HepG2 (cell line): Measurements from ENCODE around the gene BRD1. TPM values are rescaled to one million over a fixed set of nuclear protein-coding genes. Genes with fewer than 3 reads are reported as not detected.

ENCODE experiments used
- ATAC-seq: fragments of 200-7000 bp; cut with Tn5 transposase; 3 replicates; pipeline ENCODE4 v1.9.1; 2020; ENCODE audit warnings: mild to moderate bottlenecking, moderate library complexity
- BruUV-seq: library from RNA; stranded (reverse); fragments of 400-500 nt; replicated peaks from 2 replicates; lab custom pipeline; 2021; lab: Mats Ljungman, UMichigan
- CTCF ChIA-PET: fragments of 300-600 bp; formaldehyde crosslinking; extraction: SDS; loops from one replicate; lab custom pipeline; 2021; ENCODE audit warnings: low total read pairs, inconsistent platforms, low intra/inter-chr PET ratio; lab: Yijun Ruan, JAX
- POLR2A ChIA-PET: fragments of 350-600 bp; sonication (Branson Sonifier 250); formaldehyde crosslinking; loops from one replicate; lab custom pipeline; 2020; ENCODE audit warnings: antibody characterized with exemption, inconsistent platforms; lab: Yijun Ruan, JAX
- DNase-seq: peaks from one replicate; pipeline ENCODE4 v3.0.0-alpha.2; 2015; ENCODE audit warnings: low spot score
- FAIRE-seq: peaks from 3 replicates; lab custom pipeline; 2011; peaks lifted over from hg19 to GRCh38; lab: Jason Lieb, UNC
- H2AFZ ChIP-seq: one replicate; pipeline ENCODE4 v1.6.1; 2011; ENCODE audit warnings: low read length, inconsistent platforms
- H3K27ac ChIP-seq: fragments of 300-600 bp; 3 replicates; pipeline ENCODE4 v1.8.0; 2011; ENCODE audit warnings: mixed run types, mild to moderate bottlenecking, mixed read lengths, low read length, inconsistent platforms; ENCODE audit not compliant: insufficient read depth; ENCODE audit errors: extremely low read length
- H3K27me3 ChIP-seq, 2 experiments: fragments of 200-600 bp in 1 of 2; 2 replicates in 1 of 2; 3 replicates in 1 of 2; pipeline versions ENCODE4 v1.6.0 to v1.8.0; 2011; ENCODE audit warnings: low read length in 2 of 2, mild to moderate bottlenecking in 2 of 2, moderate library complexity in 2 of 2, inconsistent platforms in 1 of 2; ENCODE audit not compliant: insufficient read depth in 2 of 2, control insufficient read depth in 1 of 2
- H3K36me3 ChIP-seq, 2 experiments: fragments of 200-600 bp in 1 of 2; replicated peaks in 1 of 2; 2 replicates in 1 of 2; 3 replicates in 1 of 2; pipeline versions ENCODE4 v1.5.1 to v1.8.0; 2011; ENCODE audit warnings: low read length in 2 of 2, inconsistent platforms in 1 of 2; ENCODE audit not compliant: insufficient read depth in 2 of 2, control insufficient read depth in 1 of 2
- H3K4me1 ChIP-seq: 2 replicates; pipeline ENCODE4 v1.5.1; 2012; ENCODE audit warnings: low read length, inconsistent platforms; ENCODE audit not compliant: insufficient read depth
- H3K4me2 ChIP-seq: 2 replicates; pipeline ENCODE4 v1.6.0; 2011; ENCODE audit warnings: low read depth, low read length, inconsistent platforms
- H3K4me3 ChIP-seq, 3 experiments: fragments of 200-600 bp in 1 of 3; sonication (generic), shearing (Covaris generic) in 1 of 3; replicated peaks in 1 of 3; 2 replicates each; pipeline ENCODE4 v1.5.1; 2011 to 2016; ENCODE audit warnings: low read length in 3 of 3, inconsistent platforms in 2 of 3, low read depth in 2 of 3, mild to moderate bottlenecking in 2 of 3, control low read depth in 1 of 3, mixed read lengths in 1 of 3; ENCODE audit not compliant: insufficient read depth in 1 of 3
- H3K79me2 ChIP-seq: one replicate; pipeline ENCODE4 v1.6.1; 2011; ENCODE audit warnings: low read length, inconsistent platforms; ENCODE audit not compliant: insufficient read depth
- H3K9ac ChIP-seq: 2 replicates; pipeline ENCODE4 v1.6.0; 2011; ENCODE audit warnings: mild to moderate bottlenecking, low read depth, low read length, inconsistent platforms; ENCODE audit not compliant: insufficient read depth
- H3K9me3 ChIP-seq: 2 replicates; pipeline ENCODE4 v1.5.1; 2012; ENCODE audit warnings: mild to moderate bottlenecking, low read length
- H4K20me1 ChIP-seq: 2 replicates; pipeline ENCODE4 v1.6.0; 2011; ENCODE audit warnings: inconsistent platforms, mild to moderate bottlenecking, low read length, moderate library complexity; ENCODE audit not compliant: insufficient read depth
- AGO2 ChIP-seq: fragments of 200-400 bp; formaldehyde crosslinking; optimal IDR thresholded peaks from 2 replicates; pipeline ENCODE3; 2017; ENCODE audit warnings: mild to moderate bottlenecking, low read depth, low read length, moderate library complexity
- CHD2 ChIP-seq: IDR thresholded peaks from 2 replicates; pipeline ENCODE4 v1.6.1; 2011; ENCODE audit warnings: low read depth, low read length, improper control_type of control experiment
- FIP1L1 ChIP-seq: fragments of 200-400 bp; formaldehyde crosslinking; IDR thresholded peaks from 2 replicates; pipeline ENCODE4 v1.6.1; 2018; ENCODE audit warnings: low read depth, mild to moderate bottlenecking, low read length, moderate library complexity, borderline replicate concordance; ENCODE audit not compliant: insufficient read depth
- MED8 ChIP-seq: sonication (generic); formaldehyde crosslinking; IDR thresholded peaks from 2 replicates; pipeline ENCODE4 v1.8.1; 2023; ENCODE audit warnings: mild to moderate bottlenecking, missing genetic modification reagents; ENCODE audit not compliant: insufficient replicate concordance
- RBFOX2 ChIP-seq: fragments of 200-400 bp; formaldehyde crosslinking; IDR thresholded peaks from 2 replicates; pipeline ENCODE4 v1.6.1; 2017; ENCODE audit warnings: low read depth, mild to moderate bottlenecking, low read length
- ZNF768 ChIP-seq: sonication (generic); formaldehyde crosslinking; IDR thresholded peaks from 2 replicates; pipeline ENCODE4 v1.4.0; 2020; ENCODE audit warnings: missing genetic modification reagents
- WGBS: methylation state at CpG from one replicate; pipeline ENCODE4 v1.1.6; 2017; ENCODE audit warnings: low lambda C conversion rate; 5-methylcytosine and 5-hydroxymethylcytosine counted together
- in situ Hi-C: cut with HindIII; loops from 2 replicates; pipeline ENCODE4 v1.10.0; 2017; ENCODE audit warnings: low pct_unique_long_range_greater_than_20kb; ENCODE audit not compliant: extremely low pct_ligation_motif_present
- intact Hi-C: fragments of 100-400 bp; cut with micrococcal nuclease; formaldehyde crosslinking; loops from one replicate; pipeline ENCODE4 v1.10.0; 2022; ENCODE audit not compliant: unreplicated experiment
- polyA plus RNA-seq, 8 experiments: library from polyadenylated mRNA; depleted of rRNA in 3 of 8; stranded (reverse) in 7 of 8; unstranded in 1 of 8; fragments of >200 nt; fragmentation: Illumina TruSeq in 4 of 8; extraction: Trizol in 4 of 8; gene quantifications; 2 replicates each; pipeline versions ENCODE4 v1.2.1 to v1.2.3, GENCODE V29; 2011 to 2016; ENCODE audit warnings: low read depth in 4 of 8, missing spikeins in 1 of 8, mixed read lengths in 1 of 8; ENCODE audit not compliant: insufficient read depth in 1 of 8
- total RNA-seq, 5 experiments: library from RNA; depleted of rRNA; stranded (reverse); fragments of >200 nt; fragmentation: Illumina TruSeq; extraction: Trizol; gene quantifications; 2 replicates each; pipeline ENCODE4 v1.2.3, GENCODE V29; 2016; ENCODE audit warnings: low read depth in 1 of 5
- TF ChIP-seq, protein P1 (sequence below): sonication (generic); formaldehyde crosslinking; IDR thresholded peaks from 2 replicates; pipeline ENCODE4 v1.4.0; 2020; ENCODE audit warnings: mild to moderate bottlenecking, missing genetic modification reagents
- TF ChIP-seq, protein P2 (sequence below): sonication (generic); formaldehyde crosslinking; IDR thresholded peaks from 2 replicates; pipeline ENCODE4 v1.8.1; 2023; ENCODE audit warnings: missing genetic modification reagents, mild to moderate bottlenecking, borderline replicate concordance

Gene BRD1
- total and polyA plus RNA-seq, 2 of the 13 experiments (the other 11 are each of a cell fraction or from before 2014, with no cell fraction given), result 5.1 to 12.0 TPM

DNA sequence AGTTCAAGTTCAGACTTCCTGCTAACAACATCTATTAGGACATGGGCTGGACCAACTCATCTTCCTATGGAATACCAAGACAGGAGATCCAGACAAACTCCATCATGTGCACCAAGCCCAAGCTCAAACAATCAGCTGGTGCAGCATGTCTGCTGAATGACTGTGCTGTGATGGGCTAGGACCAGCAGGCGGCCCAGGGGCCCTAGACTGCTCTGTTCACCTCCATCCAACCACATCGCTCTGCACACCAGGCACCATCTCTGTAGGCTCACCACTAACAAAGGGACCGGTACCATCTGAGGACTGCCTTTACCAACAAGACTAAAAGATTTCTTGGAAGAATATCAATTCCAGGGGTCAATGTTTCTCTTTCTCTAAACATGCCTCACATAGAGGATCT lies 10.3 kb downstream of the BRD1 start:
- 100% methylated on average over 3 of the region's 3 CpGs for WGBS
- in situ Hi-C loops (no loop called here), intact Hi-C loops (no loop called here)
- CTCF ChIA-PET, result no interaction called here
- H3K27me3 ChIP-seq, result no peaks in the 10 kb centered on the region
- H3K9ac ChIP-seq, result no peak overlapping the region
- H3K4me3 ChIP-seq, result no peak overlapping the region
- H3K9me3 ChIP-seq, result no peaks in the 10 kb centered on the region
- H3K4me2 ChIP-seq, result no peak overlapping the region
- peaks cover 23 to 75% of the 10 kb centered on the region in 2 experiments for H3K36me3 ChIP-seq
- DNase-seq (no peak), ATAC-seq (peak; percentile 40), FAIRE-seq (no peak)
- BruUV-seq, result no TSS peak
- POLR2A ChIA-PET, result no interaction called here
- peaks cover 17% of the 10 kb centered on the region; the same call in 1 of the 2 replicates for H3K4me1 ChIP-seq
- no peak overlapping the region for H3K27ac ChIP-seq
- H3K79me2 ChIP-seq, result peaks cover 87% of the 10 kb centered on the region
- H2AFZ ChIP-seq, result no peak overlapping the region
- peaks cover 41% of the 10 kb centered on the region for H4K20me1 ChIP-seq
- TF ChIP-seq MED8 (CRISPR knock-in tag) (no peak), CHD2 (no peak), FIP1L1 (no peak), ZNF768 (CRISPR knock-in tag) (peak; percentile 51; the same call in 1 of the 2 replicates)
- TF ChIP-seq, protein P1, sequence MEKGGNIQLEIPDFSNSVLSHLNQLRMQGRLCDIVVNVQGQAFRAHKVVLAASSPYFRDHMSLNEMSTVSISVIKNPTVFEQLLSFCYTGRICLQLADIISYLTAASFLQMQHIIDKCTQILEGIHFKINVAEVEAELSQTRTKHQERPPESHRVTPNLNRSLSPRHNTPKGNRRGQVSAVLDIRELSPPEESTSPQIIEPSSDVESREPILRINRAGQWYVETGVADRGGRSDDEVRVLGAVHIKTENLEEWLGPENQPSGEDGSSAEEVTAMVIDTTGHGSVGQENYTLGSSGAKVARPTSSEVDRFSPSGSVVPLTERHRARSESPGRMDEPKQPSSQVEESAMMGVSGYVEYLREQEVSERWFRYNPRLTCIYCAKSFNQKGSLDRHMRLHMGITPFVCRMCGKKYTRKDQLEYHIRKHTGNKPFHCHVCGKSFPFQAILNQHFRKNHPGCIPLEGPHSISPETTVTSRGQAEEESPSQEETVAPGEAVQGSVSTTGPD (CRISPR knock-in tag), result no peak

DNA sequence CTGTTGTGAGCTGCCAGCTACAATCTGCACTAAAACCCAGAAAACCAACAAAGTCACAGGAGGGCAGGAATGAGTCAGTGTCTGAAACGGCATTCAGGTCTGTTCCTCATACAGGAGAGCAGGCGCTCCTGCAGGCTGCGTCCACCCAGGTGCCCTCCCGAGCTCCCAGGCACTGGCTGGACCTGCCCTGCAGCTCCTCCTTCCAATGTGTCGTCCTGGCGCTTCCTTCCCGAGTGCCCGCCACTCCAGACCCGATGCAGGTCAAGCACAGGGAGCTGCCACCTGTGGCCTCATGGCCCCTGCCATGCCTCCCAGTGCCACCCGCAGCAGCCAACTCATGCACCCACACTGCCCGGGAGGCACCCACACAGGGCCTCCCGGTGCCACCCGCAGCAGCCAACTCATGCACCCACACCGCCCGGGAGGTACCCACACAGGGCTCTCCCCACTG lies 12.0 kb downstream of the BRD1 start:
- H3K4me2 ChIP-seq, result no peak overlapping the region
- H3K4me3 ChIP-seq, result no peak overlapping the region
- H3K79me2 ChIP-seq, result peaks cover 89% of the 10 kb centered on the region
- no peaks in the 10 kb centered on the region for H3K9me3 ChIP-seq
- no TSS peak for BruUV-seq
- ChIA-PET CTCF (no interaction called here), POLR2A (no interaction called here)
- peaks cover 7% of the 10 kb centered on the region; the same call in 1 of the 2 replicates for H3K4me1 ChIP-seq
- FAIRE-seq, result no peak
- H2AFZ ChIP-seq, result no peak overlapping the region
- peaks cover 18 to 59% of the 10 kb centered on the region in 2 experiments for H3K36me3 ChIP-seq
- no peak overlapping the region for H3K9ac ChIP-seq
- WGBS, result 94% methylated on average over 12 of the region's 15 CpGs
- no peak for DNase-seq
- H4K20me1 ChIP-seq, result peaks cover 56% of the 10 kb centered on the region
- no peak overlapping the region for H3K27ac ChIP-seq
- peak; percentile 55 for TF ChIP-seq RBFOX2
- peak; percentile 69 for TF ChIP-seq AGO2
- TF ChIP-seq, protein P2, sequence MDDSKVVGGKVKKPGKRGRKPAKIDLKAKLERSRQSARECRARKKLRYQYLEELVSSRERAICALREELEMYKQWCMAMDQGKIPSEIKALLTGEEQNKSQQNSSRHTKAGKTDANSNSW (CRISPR knock-in tag), result no peak
- in situ Hi-C loops, result no loop called here
- H3K27me3 ChIP-seq, result no peaks in the 10 kb centered on the region
- intact Hi-C loops, result no loop called here
- ATAC-seq, result no peak; the same call in 2 of the 3 replicates
